Measurements from ENCODE around the gene SLC66A3.

DNA sequence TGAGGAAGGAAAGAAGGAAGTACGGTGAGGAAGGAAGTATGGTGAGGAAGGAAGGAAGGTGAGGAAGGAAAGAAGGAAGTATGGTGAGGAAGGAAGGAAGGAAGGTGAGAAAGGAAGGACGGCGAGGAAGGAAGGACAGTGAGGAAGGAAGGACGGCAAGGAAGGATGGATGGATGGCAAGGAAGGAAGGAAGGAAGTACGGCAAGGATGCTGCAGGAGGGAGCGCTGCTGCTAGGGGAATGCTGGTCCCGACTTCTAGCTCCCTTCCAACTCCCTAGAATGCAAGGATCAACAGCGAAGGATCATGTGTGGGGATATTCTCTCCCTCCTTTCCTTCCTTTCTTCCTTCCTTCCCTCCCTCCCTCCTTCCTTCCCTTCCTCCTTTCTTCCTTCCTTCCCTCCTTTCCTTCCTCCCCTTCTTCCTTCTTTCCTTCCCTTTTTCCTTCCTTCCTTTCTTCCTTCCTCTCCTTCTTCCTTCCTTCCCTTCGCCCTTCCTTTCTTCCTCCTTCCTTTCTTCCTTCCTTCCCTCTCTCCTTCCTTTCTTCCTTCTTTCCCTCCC is 42.3 kb upstream of the SLC66A3 start:
- TF ChIP-seq, protein P1, sequence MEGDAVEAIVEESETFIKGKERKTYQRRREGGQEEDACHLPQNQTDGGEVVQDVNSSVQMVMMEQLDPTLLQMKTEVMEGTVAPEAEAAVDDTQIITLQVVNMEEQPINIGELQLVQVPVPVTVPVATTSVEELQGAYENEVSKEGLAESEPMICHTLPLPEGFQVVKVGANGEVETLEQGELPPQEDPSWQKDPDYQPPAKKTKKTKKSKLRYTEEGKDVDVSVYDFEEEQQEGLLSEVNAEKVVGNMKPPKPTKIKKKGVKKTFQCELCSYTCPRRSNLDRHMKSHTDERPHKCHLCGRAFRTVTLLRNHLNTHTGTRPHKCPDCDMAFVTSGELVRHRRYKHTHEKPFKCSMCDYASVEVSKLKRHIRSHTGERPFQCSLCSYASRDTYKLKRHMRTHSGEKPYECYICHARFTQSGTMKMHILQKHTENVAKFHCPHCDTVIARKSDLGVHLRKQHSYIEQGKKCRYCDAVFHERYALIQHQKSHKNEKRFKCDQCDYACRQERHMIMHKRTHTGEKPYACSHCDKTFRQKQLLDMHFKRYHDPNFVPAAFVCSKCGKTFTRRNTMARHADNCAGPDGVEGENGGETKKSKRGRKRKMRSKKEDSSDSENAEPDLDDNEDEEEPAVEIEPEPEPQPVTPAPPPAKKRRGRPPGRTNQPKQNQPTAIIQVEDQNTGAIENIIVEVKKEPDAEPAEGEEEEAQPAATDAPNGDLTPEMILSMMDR (IDR thresholded peaks at IDR 0.05; ENCODE audit: low read depth, low read length, missing input control) = no peak
- TF ChIP-seq SP1 (IDR thresholded peaks at IDR 0.05) (no peak), GABPA (IDR thresholded peaks at IDR 0.05 in 1 of 2, conservative IDR thresholded peaks at IDR 0.05 in 1 of 2) (no peak), HNF4A (conservative IDR thresholded peaks at IDR 0.05) (no peak), REST (IDR thresholded peaks at IDR 0.05) (no peak), ATF3 (IDR thresholded peaks at IDR 0.05) (no peak), RXRA (IDR thresholded peaks at IDR 0.05) (no peak)
- TF ChIP-seq, protein P2, sequence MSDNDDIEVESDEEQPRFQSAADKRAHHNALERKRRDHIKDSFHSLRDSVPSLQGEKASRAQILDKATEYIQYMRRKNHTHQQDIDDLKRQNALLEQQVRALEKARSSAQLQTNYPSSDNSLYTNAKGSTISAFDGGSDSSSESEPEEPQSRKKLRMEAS (IDR thresholded peaks at IDR 0.05) = no peak
